HL-60 (cell line): Measurements from ENCODE around the gene SLC6A5.

Experiments used
- POLR2AphosphoS5 ChIP-seq: IDR thresholded peaks from 2 replicates; pipeline ENCODE4 v1.6.1; 2012; ENCODE audit warnings: low read depth
- TF ChIP-seq, protein P1 (sequence below): IDR thresholded peaks from one replicate; pipeline ENCODE4 v1.5.1; 2011; ENCODE audit warnings: low read length, control low read depth, inconsistent platforms; ENCODE audit not compliant: insufficient read depth
- TF ChIP-seq, protein P2 (sequence below): IDR thresholded peaks from 2 replicates; pipeline ENCODE4 v1.6.1; 2012; ENCODE audit warnings: low read depth; ENCODE audit not compliant: insufficient replicate concordance

DNA sequence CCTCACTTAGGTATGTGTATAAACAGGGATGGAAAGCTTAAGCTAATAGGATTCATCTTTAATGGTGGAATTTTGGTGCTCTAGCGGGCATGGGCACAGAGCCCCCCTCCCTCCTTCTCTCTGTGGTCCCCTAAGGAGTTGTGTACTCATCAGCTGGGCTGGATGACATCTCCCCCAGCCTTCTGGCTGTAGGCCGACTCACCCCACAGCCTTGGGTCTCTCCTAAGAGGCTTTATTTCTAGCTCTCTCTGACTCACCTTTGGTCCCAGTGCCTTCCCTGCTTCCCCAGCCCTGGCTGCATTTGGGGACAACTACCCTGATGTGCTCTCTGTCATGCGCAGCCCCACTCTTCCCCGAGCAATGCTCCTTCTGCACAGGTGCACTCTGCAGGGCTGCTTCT, 26.9 kb downstream of the SLC6A5 start:
- TF ChIP-seq, protein P1, sequence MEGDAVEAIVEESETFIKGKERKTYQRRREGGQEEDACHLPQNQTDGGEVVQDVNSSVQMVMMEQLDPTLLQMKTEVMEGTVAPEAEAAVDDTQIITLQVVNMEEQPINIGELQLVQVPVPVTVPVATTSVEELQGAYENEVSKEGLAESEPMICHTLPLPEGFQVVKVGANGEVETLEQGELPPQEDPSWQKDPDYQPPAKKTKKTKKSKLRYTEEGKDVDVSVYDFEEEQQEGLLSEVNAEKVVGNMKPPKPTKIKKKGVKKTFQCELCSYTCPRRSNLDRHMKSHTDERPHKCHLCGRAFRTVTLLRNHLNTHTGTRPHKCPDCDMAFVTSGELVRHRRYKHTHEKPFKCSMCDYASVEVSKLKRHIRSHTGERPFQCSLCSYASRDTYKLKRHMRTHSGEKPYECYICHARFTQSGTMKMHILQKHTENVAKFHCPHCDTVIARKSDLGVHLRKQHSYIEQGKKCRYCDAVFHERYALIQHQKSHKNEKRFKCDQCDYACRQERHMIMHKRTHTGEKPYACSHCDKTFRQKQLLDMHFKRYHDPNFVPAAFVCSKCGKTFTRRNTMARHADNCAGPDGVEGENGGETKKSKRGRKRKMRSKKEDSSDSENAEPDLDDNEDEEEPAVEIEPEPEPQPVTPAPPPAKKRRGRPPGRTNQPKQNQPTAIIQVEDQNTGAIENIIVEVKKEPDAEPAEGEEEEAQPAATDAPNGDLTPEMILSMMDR, result no peak
- no peak for TF ChIP-seq POLR2AphosphoS5
- TF ChIP-seq, protein P2, sequence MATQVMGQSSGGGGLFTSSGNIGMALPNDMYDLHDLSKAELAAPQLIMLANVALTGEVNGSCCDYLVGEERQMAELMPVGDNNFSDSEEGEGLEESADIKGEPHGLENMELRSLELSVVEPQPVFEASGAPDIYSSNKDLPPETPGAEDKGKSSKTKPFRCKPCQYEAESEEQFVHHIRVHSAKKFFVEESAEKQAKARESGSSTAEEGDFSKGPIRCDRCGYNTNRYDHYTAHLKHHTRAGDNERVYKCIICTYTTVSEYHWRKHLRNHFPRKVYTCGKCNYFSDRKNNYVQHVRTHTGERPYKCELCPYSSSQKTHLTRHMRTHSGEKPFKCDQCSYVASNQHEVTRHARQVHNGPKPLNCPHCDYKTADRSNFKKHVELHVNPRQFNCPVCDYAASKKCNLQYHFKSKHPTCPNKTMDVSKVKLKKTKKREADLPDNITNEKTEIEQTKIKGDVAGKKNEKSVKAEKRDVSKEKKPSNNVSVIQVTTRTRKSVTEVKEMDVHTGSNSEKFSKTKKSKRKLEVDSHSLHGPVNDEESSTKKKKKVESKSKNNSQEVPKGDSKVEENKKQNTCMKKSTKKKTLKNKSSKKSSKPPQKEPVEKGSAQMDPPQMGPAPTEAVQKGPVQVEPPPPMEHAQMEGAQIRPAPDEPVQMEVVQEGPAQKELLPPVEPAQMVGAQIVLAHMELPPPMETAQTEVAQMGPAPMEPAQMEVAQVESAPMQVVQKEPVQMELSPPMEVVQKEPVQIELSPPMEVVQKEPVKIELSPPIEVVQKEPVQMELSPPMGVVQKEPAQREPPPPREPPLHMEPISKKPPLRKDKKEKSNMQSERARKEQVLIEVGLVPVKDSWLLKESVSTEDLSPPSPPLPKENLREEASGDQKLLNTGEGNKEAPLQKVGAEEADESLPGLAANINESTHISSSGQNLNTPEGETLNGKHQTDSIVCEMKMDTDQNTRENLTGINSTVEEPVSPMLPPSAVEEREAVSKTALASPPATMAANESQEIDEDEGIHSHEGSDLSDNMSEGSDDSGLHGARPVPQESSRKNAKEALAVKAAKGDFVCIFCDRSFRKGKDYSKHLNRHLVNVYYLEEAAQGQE, result no peak
